Jurkat, Clone E6-1 (cell line): ENCODE measurements around the gene POT1. TPM values are rescaled to one million over a fixed set of nuclear protein-coding genes. Genes with fewer than 3 reads are reported as not detected.
"Not testable (repeated sequence)": the region's sequence is repeated elsewhere in the genome, so short reads cannot be mapped to it uniquely, and the experiment has no call there.

Experiments
- DNase-seq: peaks from one replicate; pipeline ENCODE4 v3.0.0-alpha.2; 2011; ENCODE audit warnings: low read depth, low spot score
- H3K4me3 ChIP-seq: 2 replicates; pipeline ENCODE4 v1.5.1; 2011; ENCODE audit warnings: mild to moderate bottlenecking, low read length, control low read depth, moderate library complexity
- polyA plus RNA-seq: library from polyadenylated mRNA; unstranded; fragments of >200 nt; gene quantifications from one replicate; pipeline ENCODE4 v1.2.1, GENCODE V29; 2012; ENCODE audit warnings: missing spikeins; ENCODE audit not compliant: insufficient read length, insufficient read depth

Gene POT1
- polyA plus RNA-seq = 12.4 TPM

- peak; percentile 94 for DNase-seq
- H3K4me3 ChIP-seq = peak within 1 kb of the TSS; percentile 57
Measured at GRCh38 chr7:124929467-124930172, at the start of gene POT1. Gene POT1 (minus strand): TSS chr7:124929825. CDS start chr7:124897173, 32,652 bp downstream.

- DNase-seq, H3K4me3 ChIP-seq: not testable (repeated sequence)
Measured at GRCh38 chr7:124975131-124975530, 45.5 kb upstream of the POT1 start.

GRCh38 chr7:124965553-124965952, 35.9 kb upstream of the POT1 start:
- no peak for DNase-seq

GRCh38 chr7:124959676-124960075, 30.1 kb upstream of the POT1 start:
- peak; percentile 1 for DNase-seq
- H3K4me3 ChIP-seq = no peak overlapping the region

More at GRCh38 chr7:124965553-124965952, 35.9 kb upstream of the POT1 start:
- H3K4me3 ChIP-seq = no peak overlapping the region

GRCh38 chr7:124957952-124958351, 28.3 kb upstream of the POT1 start:
- H3K4me3 ChIP-seq, DNase-seq: not testable (repeated sequence)

- no peak for DNase-seq
- H3K4me3 ChIP-seq = no peak overlapping the region
Measured at GRCh38 chr7:124956160-124956559, 26.5 kb upstream of the POT1 start.

GRCh38 chr7:124954790-124955189, 25.2 kb upstream of the POT1 start:
- no peak overlapping the region for H3K4me3 ChIP-seq
- DNase-seq = no peak

- H3K4me3 ChIP-seq = no peak overlapping the region
- no peak for DNase-seq
Measured at GRCh38 chr7:124945680-124946079, 16.1 kb upstream of the POT1 start.

- DNase-seq = no peak
- H3K4me3 ChIP-seq = no peak overlapping the region
Measured at GRCh38 chr7:124943472-124943871, 13.8 kb upstream of the POT1 start.

GRCh38 chr7:124942399-124942798, 12.8 kb upstream of the POT1 start:
- H3K4me3 ChIP-seq = no peak overlapping the region
- no peak for DNase-seq

GRCh38 chr7:124940306-124940705, 10.7 kb upstream of the POT1 start:
- no peak for DNase-seq
- no peak overlapping the region for H3K4me3 ChIP-seq

- DNase-seq = no peak
Measured at GRCh38 chr7:124938128-124938527, 8.5 kb upstream of the POT1 start.

GRCh38 chr7:124937076-124937475, 7.5 kb upstream of the POT1 start:
- no peak overlapping the region for H3K4me3 ChIP-seq
- no peak for DNase-seq

More at GRCh38 chr7:124938128-124938527, 8.5 kb upstream of the POT1 start:
- H3K4me3 ChIP-seq = no peak overlapping the region

- no peak overlapping the region for H3K4me3 ChIP-seq
- no peak for DNase-seq
Measured at GRCh38 chr7:124934841-124935240, 5.2 kb upstream of the POT1 start.

GRCh38 chr7:124930655-124931597, 1.3 kb upstream of the POT1 start:
- DNase-seq = no peak
- H3K4me3 ChIP-seq = no peak overlapping the region

- DNase-seq = no peak
- peak overlapping the region; percentile 27 for H3K4me3 ChIP-seq
Measured at GRCh38 chr7:124930173-124930623, 573 bp upstream of the POT1 start.

- DNase-seq = no peak
- no peak overlapping the region for H3K4me3 ChIP-seq
Measured at GRCh38 chr7:124924906-124925305, 4.7 kb downstream of the POT1 start.

GRCh38 chr7:124922200-124922599, 7.4 kb downstream of the POT1 start:
- no peak overlapping the region for H3K4me3 ChIP-seq
- no peak for DNase-seq

GRCh38 chr7:124919841-124920240, 9.8 kb downstream of the POT1 start:
- DNase-seq = no peak

GRCh38 chr7:124918662-124919061, 11.0 kb downstream of the POT1 start:
- H3K4me3 ChIP-seq = no peak overlapping the region
- DNase-seq = no peak

More at GRCh38 chr7:124919841-124920240, 9.8 kb downstream of the POT1 start:
- H3K4me3 ChIP-seq = no peak overlapping the region
